Suppressor macrophage treated with lipopolysaccharide for 4 hours (primary cell): Measurements from ENCODE around the gene ABCC1.

ENCODE experiments used
- DNase-seq: peaks from one replicate; pipeline ENCODE4 v3.0.0-alpha.2; 2020

The ABCC1 gene

GRCh38 chr16:15967655-15968315 is 18.4 kb downstream of the ABCC1 start:
- DNase-seq = no peak

DNA sequence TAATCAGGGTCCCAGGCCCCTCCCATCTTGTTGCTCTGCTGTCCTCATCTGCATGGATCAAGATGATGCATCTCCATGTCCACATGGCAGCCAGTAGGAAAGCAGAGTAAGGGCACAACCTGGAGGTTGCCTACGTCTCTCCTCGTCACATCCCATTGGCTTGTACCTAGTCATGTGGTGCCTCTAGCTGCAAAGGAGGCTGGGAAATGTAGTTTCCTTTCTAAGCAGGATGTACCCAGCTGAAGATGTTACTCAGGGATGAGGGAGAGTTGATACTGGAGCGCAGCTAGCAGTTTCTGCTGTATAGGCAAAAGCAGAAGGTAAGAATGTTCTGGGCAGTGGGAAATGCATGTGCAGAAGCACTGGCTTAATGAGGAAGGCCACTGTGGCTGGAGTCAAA is 20.8 kb downstream of the ABCC1 start:
- no peak for DNase-seq

GRCh38 chr16:15970743-15971439 is 21.5 kb downstream of the ABCC1 start:
- DNase-seq = no peak

GRCh38 chr16:15971440-15971815 is 22.0 kb downstream of the ABCC1 start:
- no peak for DNase-seq

GRCh38 chr16:15972046-15972868 is 22.8 kb downstream of the ABCC1 start:
- no peak for DNase-seq

- DNase-seq = no peak
These were observed 24.0 kb downstream of the ABCC1 start for GRCh38 chr16:15973421-15973820.

GRCh38 chr16:15974057-15974456 is 24.6 kb downstream of the ABCC1 start:
- DNase-seq = no peak

- no peak for DNase-seq
These were observed 25.8 kb downstream of the ABCC1 start for GRCh38 chr16:15975172-15975571.

DNA sequence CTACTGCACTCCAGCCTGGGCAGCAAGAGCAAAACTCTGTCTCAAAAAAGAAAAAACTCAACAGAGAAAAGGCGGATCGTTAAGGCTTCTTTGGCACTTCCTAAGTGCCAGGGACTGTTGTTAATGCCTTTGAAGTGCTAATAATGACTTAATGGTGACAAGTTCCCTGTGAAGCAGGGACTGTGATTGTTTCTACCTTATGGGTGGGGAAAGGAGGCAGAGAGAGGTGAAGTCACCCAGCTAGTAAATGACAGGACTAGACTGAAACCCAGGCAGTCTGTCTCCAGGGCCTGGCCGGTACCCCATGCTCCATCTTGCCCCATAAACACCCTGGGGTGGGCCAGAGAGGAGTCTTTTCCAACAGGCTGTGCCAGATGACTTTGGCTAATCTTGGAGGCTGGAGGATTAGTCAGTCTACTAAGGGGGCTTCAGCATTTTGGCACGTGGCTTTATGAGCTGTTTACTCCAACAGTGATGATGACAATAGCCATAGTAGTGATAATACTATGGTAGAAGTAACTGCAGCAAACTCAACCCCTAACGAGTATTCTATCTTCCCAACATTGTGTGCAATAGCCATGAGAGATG is 26.9 kb downstream of the ABCC1 start:
- DNase-seq = no peak

- peak; percentile 94 for DNase-seq
These were observed 27.7 kb downstream of the ABCC1 start for GRCh38 chr16:15976929-15977637.

- DNase-seq = no peak
These were observed 30.4 kb downstream of the ABCC1 start for GRCh38 chr16:15979801-15980200.

GRCh38 chr16:15980329-15980728 is 30.9 kb downstream of the ABCC1 start:
- no peak for DNase-seq

GRCh38 chr16:15981382-15981781 is 32.0 kb downstream of the ABCC1 start:
- no peak for DNase-seq

DNA sequence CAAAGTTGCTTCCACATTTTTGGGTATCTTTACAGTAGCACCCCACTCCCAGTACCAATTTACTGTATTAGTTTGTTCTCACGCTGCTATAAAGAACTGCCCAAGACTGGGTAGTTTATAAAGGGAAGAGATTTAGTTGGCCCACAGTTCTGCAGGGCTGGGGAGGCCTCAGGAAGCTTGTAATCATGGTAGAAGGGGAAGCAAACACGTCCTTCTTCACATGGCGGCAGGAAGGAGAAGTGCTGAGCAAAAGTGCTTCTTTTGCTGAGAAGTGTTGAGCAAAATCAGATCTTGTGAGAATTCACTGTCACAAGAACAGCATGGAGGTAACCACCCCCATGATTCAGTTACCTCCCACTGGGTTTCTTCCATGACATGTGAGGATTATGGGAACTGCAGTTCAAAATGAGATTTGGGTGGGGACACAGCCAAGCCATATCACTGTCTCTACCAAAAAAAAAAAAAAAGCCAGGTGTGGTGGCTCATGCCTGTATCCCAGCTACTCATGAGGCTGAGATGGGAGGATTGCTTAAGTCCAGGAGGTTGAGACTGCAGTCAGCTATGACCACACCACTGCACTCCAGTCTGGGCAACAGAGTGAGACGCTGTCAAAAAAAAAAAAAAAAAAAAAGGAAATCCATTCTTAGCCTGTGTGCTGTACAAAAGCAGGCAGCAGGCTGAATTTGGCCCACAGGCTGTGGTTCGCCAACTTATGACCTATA is 32.9 kb downstream of the ABCC1 start:
- DNase-seq = peak; percentile 36

GRCh38 chr16:15983898-15984297 is 34.5 kb downstream of the ABCC1 start:
- DNase-seq = no peak

DNA sequence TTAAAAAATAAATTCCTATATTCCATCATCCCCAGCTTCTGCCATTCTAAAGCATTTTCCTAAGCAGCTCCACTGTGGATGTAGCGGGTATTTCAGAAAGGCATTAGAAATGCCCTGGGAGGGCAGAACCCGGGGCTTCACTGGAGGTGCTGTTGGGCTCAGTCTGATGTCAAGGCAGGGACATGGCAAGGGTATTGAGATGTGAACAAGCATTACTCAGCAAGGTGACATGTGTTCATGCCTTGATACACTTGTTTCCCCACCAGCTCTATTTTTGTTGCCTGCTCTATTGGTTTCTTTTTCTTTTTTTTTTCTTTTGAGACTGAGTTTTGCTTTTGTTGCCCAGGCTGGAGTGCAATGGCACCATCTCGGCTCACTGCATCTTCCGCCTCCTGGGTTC is 35.7 kb downstream of the ABCC1 start:
- no peak for DNase-seq

- no peak for DNase-seq
These were observed 36.8 kb downstream of the ABCC1 start for GRCh38 chr16:15986261-15986660.

DNA sequence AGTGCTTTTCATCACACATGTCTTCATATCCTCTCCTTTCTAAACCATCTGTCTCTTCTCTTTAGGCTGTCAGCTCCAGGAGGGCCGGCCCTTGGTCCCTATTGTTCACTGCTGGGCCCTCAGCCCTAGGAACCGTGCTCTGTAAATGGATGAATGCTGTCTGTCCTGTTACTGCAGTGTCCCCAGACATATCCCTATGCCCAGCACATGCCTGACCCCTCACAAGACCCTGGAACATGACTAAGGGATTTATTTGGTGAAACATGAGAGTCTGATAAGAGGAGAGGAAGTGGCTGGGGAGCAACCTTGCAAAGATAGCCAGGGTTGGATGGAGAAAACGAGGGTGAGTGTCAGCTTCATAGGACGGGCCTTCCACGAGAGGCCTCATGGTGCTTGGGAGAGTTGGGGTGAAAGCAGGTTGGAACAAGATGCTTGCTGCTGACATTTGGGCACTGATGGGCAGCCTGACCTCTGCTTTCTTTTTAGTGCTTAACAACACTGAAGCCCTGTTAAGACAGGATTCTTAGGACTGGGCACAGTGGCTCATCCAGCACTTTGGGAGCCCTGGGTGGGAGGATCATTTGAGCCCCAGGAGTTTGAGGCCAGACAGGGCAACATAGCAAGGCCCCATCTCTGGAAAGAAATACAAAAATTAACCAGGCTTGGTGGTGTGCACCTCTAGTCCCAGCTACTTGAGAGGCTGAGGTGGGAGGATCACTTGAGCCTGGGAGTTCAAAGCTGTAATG is 39.0 kb downstream of the ABCC1 start:
- no peak for DNase-seq

DNA sequence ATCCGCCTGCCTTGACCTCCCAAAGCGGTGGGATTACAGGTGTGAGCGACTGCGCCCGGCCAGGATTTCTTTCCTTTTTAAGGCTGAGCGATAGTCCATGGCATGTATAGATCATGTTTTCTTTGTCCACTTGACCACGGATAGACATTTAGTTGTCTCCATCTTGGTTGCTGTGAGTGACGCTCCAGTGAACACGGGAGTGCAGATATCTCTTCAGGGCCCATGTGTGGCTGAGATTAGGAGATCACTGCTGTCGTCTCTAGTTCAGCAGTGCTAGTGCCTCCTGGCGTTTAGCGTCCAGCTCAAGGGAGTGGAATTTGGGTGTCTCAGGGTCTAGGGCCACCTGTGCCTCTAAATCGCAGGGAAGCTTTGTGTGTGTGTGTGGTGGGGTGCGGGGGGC is 41.5 kb downstream of the ABCC1 start:
- no peak for DNase-seq

DNA sequence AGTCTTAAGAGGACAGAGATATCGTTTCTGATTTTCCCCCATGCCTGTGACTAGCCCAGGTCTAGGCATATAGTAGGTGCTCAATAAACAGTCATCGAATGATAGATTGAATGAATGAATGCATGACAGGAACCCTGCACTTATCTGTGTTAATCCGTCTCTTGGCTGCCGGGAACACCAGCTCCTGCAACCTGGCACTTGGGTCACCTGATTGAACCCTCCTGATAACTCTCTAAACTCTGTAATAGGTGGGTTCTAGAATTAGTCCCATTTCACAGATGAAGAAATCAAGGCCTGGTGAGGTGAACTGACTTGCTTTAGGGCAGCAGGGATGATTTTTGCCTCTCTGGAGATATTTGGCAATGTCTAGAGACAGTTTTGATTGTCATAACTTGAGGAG is 43.7 kb downstream of the ABCC1 start:
- no peak for DNase-seq

- no peak for DNase-seq
These were observed 44.1 kb downstream of the ABCC1 start for GRCh38 chr16:15993541-15993940.
